Peyer's patch (tissue), 4 donors: ENCODE measurements around the gene MCF2L2. TPM values are rescaled to one million over a fixed set of nuclear protein-coding genes. Genes with fewer than 3 reads are reported as not detected.

Experiments
- DNase-seq, 3 donors: peaks; one replicate each; pipeline ENCODE4 v3.0.0-alpha.2; 2017 to 2019
- H3K27ac ChIP-seq, 4 donors: fragments of 200-600 bp; sonication (generic); one replicate each; pipeline ENCODE4 v1.5.1; 2016 to 2019
- H3K27me3 ChIP-seq, 2 donors: fragments of 200-600 bp; sonication (generic); one replicate each; pipeline ENCODE4 v1.5.1; 2019
- H3K36me3 ChIP-seq, 3 donors: fragments of 200-600 bp; sonication (generic); one replicate each; pipeline ENCODE4 v1.5.1; 2016 to 2019
- H3K4me1 ChIP-seq, 4 donors: fragments of 200-600 bp; sonication (generic); one replicate each; pipeline ENCODE4 v1.5.1; 2016 to 2019
- H3K4me3 ChIP-seq, 4 donors: fragments of 200-600 bp; sonication (generic); 1 replicate in 3 of 4; 2 replicates in 1 of 4; pipeline ENCODE4 v1.5.1; 2016 to 2019; ENCODE audit warnings: mild to moderate bottlenecking in 1 of 4
- H3K9me3 ChIP-seq, 4 donors: fragments of 200-600 bp; sonication (generic); one replicate each; pipeline ENCODE4 v1.5.1; 2016 to 2019; ENCODE audit warnings: mild to moderate bottlenecking in 1 of 4
- POLR2A ChIP-seq, 2 donors: fragments of 450-650 bp; IDR thresholded peaks; one replicate each; pipeline ENCODE4 v1.5.1; 2017; ENCODE audit warnings: antibody characterized with exemption in 2 of 2, mild to moderate bottlenecking in 2 of 2, moderate library complexity in 2 of 2
- total RNA-seq, 4 donors: library from RNA; depleted of rRNA; stranded (reverse); fragments of >200 nt; gene quantifications; one replicate each; pipeline ENCODE4 v1.1.0, GENCODE V29; 2016
- TF ChIP-seq, protein P1 (sequence below), 6 experiments: fragments of 450-650 bp in 4 of 6; fragments of 200-600 bp in 2 of 6; sonication (generic) in 1 of 6; IDR thresholded peaks; one replicate each; pipeline ENCODE4 v1.5.1; 2017 to 2019; ENCODE audit warnings: antibody characterized with exemption in 6 of 6, mild to moderate bottlenecking in 3 of 6, moderate library complexity in 1 of 6

The MCF2L2 gene
- total RNA-seq, 4 donors from 2014 or later: 0.67 to 12.4 (median 1.1) TPM

DNA sequence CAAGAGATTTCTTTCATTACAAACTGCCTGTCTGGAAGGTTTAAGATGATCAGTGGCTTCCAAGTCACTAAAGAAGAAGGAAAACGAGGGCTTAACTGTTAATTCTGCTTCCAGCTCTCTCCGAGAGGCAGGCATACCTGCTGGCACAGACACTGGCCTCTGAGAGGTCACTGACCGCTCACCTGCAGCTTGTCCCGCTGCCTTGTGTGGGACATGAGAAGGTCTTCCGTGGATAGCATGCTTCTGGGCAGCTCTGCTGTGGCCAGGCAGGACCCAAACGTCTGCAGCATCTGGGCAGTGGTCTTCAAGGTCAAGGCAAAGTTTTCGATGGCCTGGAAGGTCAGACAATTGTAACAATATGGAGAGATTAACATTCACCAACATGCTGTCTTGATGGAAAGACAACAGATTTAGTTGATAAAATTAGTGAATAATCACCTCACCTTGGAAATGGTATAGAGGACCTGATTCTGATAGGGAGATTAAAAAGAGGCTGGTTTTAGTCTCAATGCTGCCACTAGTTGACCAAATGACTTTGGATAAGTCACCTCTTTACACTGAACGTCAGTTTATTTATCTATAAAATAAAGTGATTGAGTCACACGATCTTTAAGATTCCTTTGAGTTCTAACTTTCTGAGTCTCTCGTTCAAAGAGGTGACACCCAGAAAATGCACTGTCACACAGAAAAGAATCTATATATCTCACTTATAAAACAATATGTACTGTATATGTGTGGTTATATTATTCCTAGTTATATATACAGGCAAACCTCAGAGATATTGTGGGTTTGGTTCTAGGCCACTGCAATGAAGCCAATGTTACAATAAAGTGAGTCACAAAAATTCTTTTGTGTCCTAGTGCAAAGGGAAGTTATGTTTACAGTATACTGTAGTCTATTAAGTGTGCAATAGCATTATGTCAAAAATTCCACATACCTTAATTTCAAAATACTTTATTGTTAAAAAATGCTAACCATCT lies 110.2 kb downstream of the MCF2L2 start:
- Histone ChIP-seq H3K36me3 (no peaks in the 10 kb centered on the region), H3K27me3 (no peaks in the 10 kb centered on the region), H3K4me1 (no peaks in the 10 kb centered on the region), H3K4me3 (no peak overlapping the region), H3K27ac (no peak overlapping the region), H3K9me3 (no peaks in the 10 kb centered on the region)
- DNase-seq: no peak
- TF ChIP-seq, protein P1, sequence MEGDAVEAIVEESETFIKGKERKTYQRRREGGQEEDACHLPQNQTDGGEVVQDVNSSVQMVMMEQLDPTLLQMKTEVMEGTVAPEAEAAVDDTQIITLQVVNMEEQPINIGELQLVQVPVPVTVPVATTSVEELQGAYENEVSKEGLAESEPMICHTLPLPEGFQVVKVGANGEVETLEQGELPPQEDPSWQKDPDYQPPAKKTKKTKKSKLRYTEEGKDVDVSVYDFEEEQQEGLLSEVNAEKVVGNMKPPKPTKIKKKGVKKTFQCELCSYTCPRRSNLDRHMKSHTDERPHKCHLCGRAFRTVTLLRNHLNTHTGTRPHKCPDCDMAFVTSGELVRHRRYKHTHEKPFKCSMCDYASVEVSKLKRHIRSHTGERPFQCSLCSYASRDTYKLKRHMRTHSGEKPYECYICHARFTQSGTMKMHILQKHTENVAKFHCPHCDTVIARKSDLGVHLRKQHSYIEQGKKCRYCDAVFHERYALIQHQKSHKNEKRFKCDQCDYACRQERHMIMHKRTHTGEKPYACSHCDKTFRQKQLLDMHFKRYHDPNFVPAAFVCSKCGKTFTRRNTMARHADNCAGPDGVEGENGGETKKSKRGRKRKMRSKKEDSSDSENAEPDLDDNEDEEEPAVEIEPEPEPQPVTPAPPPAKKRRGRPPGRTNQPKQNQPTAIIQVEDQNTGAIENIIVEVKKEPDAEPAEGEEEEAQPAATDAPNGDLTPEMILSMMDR (IDR thresholded peaks at IDR 0.05): no peak
- no peak for TF ChIP-seq POLR2A (IDR thresholded peaks at IDR 0.05)

DNA sequence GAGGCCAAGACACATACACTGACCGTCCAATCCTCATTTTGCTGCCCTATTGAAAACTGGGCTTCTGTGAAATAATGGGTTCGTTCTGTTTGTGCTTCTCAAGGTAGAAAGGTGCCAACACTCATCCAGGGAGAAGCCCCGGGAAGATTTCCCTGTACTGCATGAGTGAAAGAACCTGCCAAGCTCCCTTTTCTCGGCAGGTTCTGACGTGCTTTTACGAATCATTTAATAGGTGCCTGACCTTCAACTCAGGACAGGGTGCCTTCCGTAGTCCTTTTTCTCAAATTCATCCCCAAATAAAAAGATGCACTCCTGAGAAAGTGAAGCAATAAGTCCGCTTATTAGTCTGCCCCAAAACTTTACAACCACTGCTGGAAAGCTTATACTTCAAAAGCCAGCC lies 111.1 kb downstream of the MCF2L2 start:
- no peak overlapping the region for H3K4me3 ChIP-seq
- no peak for TF ChIP-seq POLR2A (IDR thresholded peaks at IDR 0.05)
- TF ChIP-seq, protein P1 (IDR thresholded peaks at IDR 0.05): no peak
- H3K27ac ChIP-seq: no peak overlapping the region
- no peaks in the 10 kb centered on the region for H3K4me1 ChIP-seq
- DNase-seq: no peak
- no peaks in the 10 kb centered on the region for H3K27me3 ChIP-seq
- H3K9me3 ChIP-seq: no peaks in the 10 kb centered on the region
- no peaks in the 10 kb centered on the region for H3K36me3 ChIP-seq

DNA sequence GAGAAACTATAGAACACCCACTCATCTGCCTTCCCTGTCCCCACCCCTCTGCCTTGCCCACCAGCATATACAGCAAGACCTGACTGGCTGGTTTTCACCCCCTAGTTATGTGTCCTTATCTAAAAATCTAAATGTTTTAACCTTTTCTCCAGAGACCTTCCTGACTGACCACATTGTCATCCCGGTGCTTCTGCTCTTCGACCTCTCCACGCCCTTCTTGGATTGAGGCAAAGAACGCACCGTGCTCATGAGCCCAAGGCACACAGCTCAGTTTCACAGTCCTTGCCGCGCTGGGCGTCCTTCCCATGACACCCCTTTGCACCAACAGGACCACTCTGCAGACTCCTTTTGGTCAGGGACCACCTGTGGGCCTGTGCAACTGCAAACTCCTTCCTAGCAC lies 112.7 kb downstream of the MCF2L2 start:
- Histone ChIP-seq H3K4me3 (no peak overlapping the region), H3K36me3 (no peaks in the 10 kb centered on the region), H3K9me3 (no peaks in the 10 kb centered on the region), H3K27ac (peak overlapping the region in 3 of 4 donors; percentile 52 to 75 (median 60)), H3K27me3 (no peaks in the 10 kb centered on the region), H3K4me1 (no peaks in the 10 kb centered on the region)
- DNase-seq: peak in 2 of 3 donors; percentile 81
- TF ChIP-seq POLR2A (IDR thresholded peaks at IDR 0.05): peak in 1 of 2 donors; percentile 63
- TF ChIP-seq, protein P1 (IDR thresholded peaks at IDR 0.05): no peak

DNA sequence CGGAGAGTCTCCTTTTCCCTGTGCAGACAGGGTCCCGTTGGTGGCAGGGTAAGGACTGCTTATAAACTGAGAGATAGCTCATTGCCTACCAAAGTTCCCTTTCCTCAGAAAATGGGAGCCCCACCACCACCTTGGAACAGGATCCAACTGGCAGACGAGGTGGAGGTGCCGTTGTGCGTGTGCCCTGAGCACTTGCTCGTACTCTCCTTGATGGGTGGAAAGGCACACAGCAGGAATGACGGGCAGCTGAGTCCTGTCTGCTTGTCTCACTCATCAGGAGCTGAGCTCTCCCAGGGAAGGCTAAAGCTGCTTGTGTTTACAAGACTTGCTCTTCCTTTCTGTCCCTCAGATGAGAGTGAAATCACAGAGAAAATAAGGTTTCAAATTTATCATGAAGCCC lies 114.7 kb downstream of the MCF2L2 start:
- Histone ChIP-seq H3K4me3 (no peak overlapping the region), H3K27me3 (no peaks in the 10 kb centered on the region), H3K9me3 (no peaks in the 10 kb centered on the region), H3K36me3 (no peaks in the 10 kb centered on the region), H3K4me1 (peaks cover 0 to 4% (median under 1%) of the 10 kb centered on the region in 4 donors), H3K27ac (no peak overlapping the region)
- no peak for TF ChIP-seq POLR2A (IDR thresholded peaks at IDR 0.05)
- TF ChIP-seq, protein P1 (IDR thresholded peaks at IDR 0.05): no peak
- DNase-seq: no peak

DNA sequence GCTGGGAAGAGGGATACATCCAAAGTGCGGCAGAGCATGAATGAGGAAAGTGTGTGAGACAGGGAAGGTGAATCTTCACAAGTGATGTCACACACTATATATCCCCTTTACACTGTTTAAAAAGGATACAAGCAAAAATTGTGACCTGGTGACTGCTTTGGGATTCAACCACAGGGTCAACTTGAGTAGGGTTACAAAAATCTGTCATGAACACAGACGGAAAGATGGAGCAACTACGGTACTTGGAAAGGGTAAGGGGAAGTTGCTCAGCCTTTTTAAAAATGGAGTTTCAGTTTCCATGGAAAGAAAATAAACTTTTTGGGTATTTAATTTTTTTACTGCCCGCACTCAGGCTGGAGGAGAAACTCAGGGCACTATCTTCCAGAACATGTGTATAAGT lies 115.1 kb downstream of the MCF2L2 start:
- DNase-seq: no peak
- Histone ChIP-seq H3K36me3 (no peaks in the 10 kb centered on the region), H3K27ac (no peak overlapping the region), H3K27me3 (no peaks in the 10 kb centered on the region), H3K4me3 (no peak overlapping the region), H3K9me3 (no peaks in the 10 kb centered on the region), H3K4me1 (peaks cover 0 to 5% (median 2%) of the 10 kb centered on the region in 4 donors)
- TF ChIP-seq POLR2A (IDR thresholded peaks at IDR 0.05): no peak
- TF ChIP-seq, protein P1 (IDR thresholded peaks at IDR 0.05): no peak
